LNCaP clone FGC (cell line): ENCODE measurements around the gene CMSS1.

Experiments
- DNase-seq: peaks from one replicate; pipeline ENCODE4 v3.0.0-alpha.2; 2011; ENCODE audit warnings: low read depth
- H3K4me3 ChIP-seq: 2 replicates; pipeline ENCODE4 v1.5.1; 2011; ENCODE audit warnings: mild to moderate bottlenecking, low read depth, low read length, control low read depth
- TF ChIP-seq, protein P1 (sequence below): IDR thresholded peaks from 2 replicates; pipeline ENCODE4 v1.5.1; 2012; ENCODE audit warnings: mild to moderate bottlenecking; ENCODE audit not compliant: control insufficient read depth, insufficient read depth; ENCODE audit errors: extremely low read depth

The CMSS1 gene

DNA sequence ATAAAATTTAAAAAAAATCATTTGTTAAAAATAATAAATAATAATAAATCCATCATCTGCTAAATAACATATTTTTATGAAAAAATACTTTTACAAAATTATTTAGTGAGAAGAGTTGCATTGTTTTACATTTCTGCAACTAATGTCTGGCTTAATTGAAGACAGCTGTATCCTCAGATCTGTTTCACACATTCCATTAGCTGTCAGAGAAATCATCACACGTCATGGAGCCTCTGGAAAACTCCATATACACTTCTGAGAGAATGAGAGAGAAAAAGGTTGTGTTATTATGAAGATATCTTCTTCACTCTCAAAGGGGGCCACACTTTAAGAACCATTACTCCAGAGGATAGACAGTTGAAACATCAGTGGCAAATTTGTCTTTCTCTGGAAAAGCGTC is 40.8 kb downstream of the CMSS1 start:
- DNase-seq = no peak
- H3K4me3 ChIP-seq = no peak overlapping the region
- TF ChIP-seq, protein P1, sequence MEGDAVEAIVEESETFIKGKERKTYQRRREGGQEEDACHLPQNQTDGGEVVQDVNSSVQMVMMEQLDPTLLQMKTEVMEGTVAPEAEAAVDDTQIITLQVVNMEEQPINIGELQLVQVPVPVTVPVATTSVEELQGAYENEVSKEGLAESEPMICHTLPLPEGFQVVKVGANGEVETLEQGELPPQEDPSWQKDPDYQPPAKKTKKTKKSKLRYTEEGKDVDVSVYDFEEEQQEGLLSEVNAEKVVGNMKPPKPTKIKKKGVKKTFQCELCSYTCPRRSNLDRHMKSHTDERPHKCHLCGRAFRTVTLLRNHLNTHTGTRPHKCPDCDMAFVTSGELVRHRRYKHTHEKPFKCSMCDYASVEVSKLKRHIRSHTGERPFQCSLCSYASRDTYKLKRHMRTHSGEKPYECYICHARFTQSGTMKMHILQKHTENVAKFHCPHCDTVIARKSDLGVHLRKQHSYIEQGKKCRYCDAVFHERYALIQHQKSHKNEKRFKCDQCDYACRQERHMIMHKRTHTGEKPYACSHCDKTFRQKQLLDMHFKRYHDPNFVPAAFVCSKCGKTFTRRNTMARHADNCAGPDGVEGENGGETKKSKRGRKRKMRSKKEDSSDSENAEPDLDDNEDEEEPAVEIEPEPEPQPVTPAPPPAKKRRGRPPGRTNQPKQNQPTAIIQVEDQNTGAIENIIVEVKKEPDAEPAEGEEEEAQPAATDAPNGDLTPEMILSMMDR = no peak

DNA sequence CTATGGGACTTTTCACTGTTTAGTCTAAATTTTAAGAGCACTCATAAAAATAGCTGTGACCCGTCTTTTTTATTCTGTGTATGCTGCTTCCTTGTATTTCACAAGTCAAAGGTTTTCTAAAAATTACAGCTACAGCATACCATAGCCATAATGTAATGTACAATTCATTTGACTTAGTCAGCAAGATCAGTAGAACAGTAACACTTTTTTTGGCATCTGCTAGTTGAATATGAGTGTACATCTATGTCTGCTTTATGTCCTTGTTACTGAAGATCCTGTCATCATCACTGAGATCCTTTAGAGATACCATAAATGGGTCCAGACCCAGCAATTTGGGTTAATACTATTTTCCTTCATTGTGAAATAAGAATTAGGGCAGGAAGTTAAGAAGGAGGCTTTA is 42.2 kb downstream of the CMSS1 start:
- DNase-seq = no peak
- TF ChIP-seq, protein P1 = no peak
- H3K4me3 ChIP-seq = no peak overlapping the region

DNA sequence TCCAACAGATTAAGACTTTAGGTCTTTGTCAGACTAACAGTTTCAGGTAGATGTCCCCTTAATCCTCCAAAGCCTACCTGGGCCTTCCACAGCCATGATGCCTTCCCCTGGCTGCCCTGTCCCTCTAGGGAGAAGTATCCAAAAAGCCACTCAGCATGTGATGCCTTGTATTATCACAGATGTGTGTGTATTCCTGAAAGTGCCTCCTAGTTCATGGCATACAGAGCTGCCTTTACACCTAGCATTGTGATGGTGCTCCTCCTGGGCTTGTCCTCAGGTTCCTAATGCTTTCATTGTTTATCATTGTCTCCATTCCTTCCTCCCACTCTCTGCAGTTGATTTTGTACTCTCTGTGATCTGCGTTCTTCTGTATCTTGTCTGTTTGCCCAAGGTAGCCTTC is 43.6 kb downstream of the CMSS1 start:
- DNase-seq = no peak
- H3K4me3 ChIP-seq = no peak overlapping the region
- TF ChIP-seq, protein P1 = no peak

DNA sequence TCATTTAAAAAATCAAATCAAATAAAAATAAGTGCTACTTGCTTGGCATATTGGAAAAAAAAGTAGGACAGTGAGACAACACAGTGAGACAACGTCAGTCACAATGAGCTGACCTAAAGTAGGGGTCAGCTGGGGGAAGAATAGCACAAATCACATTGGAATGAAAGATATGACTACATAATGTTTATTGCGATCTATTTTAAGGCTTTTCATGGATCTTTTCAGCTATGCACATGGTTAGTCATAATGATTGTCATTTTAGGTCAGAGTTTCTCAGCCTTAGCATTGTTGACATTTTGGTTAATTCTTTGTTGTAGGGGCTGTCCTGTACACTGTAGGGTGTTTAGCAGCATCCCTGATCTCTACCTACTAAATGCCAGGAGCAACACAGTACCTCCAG is 44.5 kb downstream of the CMSS1 start:
- TF ChIP-seq, protein P1 = no peak
- H3K4me3 ChIP-seq = no peak overlapping the region
- DNase-seq = no peak

DNA sequence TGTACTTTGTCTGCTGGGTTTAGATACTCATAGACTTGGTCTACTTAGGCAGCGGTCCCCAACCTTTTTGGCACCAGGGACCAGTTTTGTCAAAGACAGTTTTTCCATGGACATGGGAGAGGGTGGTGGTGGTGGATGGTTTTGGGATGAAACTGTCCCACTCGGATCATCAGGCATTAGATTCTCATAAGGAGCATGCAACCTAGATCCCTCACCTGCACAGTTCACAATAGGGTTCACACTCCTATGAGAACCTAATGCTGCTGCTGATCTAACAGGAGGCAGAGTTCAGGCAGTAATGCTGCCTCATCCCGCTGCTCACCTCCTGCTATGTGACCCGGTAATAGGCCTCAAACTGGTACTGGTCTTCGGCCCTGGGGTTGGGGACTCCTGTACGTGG is 45.3 kb downstream of the CMSS1 start:
- no peak for DNase-seq
- no peak overlapping the region for H3K4me3 ChIP-seq
- TF ChIP-seq, protein P1 = no peak

DNA sequence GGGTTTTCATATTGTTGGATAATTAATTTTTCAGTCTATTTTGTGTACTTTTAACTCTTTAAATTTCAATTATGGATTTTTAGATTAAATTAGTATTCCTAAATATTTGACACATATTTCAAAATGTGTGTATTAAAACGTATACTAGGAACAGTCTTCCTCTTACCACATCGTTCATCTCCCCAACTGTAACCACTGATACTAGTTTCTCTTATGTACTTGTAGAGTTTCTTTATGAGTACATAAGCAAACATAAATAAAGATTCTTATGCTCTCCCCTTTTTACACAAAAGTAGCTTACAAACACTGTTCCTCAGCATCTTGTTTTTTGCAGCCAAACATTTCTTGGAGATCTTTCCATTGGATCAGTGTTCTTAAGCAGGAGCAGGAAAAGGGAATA is 45.9 kb downstream of the CMSS1 start:
- TF ChIP-seq, protein P1 = no peak
- DNase-seq = no peak
- H3K4me3 ChIP-seq = no peak overlapping the region

DNA sequence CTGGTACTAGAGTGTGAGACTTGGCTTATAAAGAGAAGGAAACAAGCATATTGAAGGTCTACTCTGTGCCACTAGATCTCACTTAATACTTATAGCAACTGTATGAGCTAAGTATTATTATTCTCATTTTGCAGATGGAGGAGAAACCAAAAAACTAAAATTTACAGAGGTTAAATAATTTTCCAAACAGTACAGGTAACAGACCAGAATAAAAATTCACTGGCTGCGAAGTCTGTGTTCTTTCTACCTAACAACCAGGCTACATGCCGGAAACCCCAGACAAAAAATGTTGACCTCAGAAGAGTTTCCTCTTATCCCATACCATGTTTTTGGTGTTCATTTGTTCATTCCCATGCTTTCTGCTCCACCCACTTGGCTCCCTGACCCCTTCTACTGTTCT is 46.6 kb downstream of the CMSS1 start:
- TF ChIP-seq, protein P1 = no peak
- DNase-seq = no peak
- H3K4me3 ChIP-seq = no peak overlapping the region
